D341Med (cell line): ENCODE measurements around the gene NEB.

Experiments
- DNase-seq: peaks from one replicate; pipeline ENCODE4 v3.0.0; 2012; ENCODE audit warnings: low spot score

The NEB gene

DNA sequence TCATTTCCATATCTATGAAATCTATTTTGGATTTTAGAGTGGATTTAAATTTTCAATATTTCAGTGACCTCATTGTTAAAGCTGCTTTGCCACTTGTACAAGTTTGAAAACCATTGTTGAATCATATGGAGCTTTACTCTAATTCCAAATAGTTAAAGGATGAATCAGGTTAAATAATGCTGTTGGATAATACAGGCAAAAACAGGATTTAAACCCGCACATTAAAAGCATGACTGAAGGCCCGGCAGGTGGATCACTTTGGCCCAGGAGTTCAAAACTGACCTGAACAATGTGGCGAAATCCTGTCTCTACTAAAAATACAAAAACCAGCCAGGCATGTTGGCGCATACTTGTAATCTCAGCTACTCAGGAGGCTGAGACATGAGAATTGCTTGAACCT lies 256.3 kb downstream of the NEB start:
- DNase-seq, result no peak

DNA sequence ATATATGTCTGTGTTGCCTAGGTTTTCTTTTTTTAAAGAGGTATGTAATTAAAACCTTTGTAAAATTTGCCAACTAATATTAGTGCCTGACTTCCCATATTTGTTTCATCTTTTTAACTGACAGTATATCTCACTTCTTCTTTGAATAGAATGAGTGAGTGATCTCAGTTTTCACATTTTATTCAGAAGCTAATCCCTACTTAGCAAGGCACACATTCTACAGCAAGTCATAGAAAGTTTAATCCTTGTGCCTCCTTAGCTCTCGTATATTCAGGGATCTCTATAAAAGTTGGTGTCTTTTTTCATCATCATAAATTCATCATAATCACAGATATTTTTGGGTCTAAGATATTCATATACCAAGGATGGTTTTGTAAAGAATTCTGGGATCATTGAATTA lies 258.0 kb downstream of the NEB start:
- DNase-seq, result no peak

DNA sequence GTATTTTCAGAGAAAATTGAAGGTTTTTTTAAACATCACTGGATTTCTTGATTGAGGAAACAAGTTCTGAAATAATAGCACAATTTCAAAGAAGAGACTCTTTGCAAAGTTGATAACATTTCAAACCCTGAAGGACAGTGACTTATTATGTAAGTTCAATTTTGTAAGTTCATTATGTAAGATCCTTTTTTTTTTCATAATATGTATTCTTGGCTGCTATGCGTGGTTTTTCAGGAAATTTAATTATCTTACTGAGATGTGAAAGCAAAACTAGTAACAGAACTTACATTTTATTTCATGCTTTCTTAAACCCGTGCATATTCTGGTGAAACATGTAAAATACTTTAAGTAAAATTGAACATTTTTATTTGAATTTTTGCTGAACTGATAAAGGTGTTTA lies 259.2 kb downstream of the NEB start:
- DNase-seq, result no peak

DNA sequence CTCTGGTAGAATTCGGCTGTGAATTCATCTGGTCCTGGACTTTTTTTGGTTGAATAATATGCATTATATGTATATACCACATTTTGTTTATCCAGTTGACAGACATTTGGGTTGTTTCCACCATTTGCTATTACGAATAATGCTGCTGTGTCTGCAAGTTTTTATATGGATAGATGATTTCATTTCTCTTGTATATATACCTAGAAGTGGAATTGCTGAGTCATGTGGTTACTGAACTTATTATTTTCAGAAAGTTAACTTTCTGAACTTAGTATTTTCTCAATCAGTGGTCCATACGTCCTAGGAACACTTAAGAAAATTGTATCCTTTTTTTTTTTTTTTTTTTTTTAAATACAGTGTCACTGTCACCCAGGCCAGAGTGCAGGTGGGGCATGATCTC lies 261.3 kb downstream of the NEB start:
- no peak for DNase-seq

DNA sequence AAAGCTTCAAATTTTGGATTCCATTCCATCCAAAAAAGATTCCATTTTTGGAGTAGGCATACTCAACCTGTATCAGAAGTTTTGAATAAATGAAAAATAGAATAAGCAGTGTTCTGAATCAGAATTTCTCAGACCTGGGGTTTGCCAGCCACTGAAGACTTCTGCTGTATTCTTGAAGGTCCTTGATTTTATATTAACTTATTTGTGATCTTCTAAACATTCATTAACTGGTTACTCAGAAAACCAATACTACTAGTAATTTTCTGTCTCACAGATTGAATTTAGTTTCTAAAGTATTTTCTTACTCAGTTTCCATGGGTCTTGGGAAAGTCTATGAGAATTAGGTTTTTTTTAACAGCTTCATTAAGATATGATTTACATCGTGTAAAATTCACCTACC lies 263.7 kb downstream of the NEB start:
- DNase-seq, result no peak

DNA sequence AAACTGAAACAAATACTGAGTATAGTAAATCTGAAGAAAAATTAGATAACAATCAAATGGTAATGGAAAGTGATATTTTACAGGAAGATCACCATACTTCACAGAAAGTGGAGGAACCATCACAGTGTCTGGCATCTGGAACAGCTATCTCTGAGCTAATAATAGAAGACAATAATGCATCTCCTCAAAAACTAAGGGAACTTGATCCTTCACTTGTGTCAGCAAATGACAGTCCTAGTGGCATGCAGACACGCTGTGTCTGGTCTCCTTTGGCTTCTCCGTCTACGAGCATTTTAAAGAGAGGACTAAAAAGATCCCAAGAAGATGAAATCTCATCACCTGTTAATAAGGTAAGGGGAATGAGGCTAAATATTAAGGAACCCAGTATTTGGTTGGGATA lies 268.5 kb downstream of the NEB start:
- DNase-seq, result no peak

DNA sequence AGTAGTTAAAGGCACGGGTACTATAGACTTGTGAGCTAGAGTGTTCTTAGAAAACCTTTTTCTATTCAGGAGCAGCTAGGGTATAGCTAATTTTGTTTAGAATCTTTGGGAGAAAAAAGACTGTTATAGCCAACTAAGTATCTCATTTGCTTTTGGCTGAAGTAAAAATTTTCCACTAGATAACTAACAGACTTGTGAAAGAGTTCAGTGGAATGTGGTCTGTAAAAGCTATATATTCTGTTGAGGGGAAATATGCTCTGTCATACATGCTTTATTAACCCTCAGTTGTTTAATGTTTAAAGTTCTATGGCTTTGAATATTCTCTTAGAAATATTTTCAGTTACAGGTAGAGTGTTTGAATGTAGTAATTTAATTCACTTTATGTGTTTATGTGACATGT lies 274.9 kb downstream of the NEB start:
- no peak for DNase-seq

DNA sequence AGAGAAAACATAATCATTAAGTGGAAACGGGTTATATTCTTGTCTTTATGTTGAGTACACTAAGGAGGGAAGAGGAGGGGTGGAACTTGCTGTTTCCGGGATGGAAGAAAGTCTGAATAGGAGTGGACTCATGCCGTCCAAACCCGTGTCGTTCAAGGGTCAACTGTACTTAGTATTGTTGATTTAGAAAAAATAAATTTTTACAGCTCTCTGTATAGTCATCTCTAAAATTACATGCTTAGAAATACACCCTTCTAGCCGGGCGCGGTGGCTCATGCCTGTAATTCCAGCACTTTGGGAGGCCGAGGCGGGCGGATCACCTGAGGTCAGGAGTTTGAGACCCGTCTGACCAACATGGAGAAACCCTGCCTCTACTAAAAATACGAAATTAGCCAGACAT lies 295.1 kb downstream of the NEB start:
- DNase-seq, result no peak

DNA sequence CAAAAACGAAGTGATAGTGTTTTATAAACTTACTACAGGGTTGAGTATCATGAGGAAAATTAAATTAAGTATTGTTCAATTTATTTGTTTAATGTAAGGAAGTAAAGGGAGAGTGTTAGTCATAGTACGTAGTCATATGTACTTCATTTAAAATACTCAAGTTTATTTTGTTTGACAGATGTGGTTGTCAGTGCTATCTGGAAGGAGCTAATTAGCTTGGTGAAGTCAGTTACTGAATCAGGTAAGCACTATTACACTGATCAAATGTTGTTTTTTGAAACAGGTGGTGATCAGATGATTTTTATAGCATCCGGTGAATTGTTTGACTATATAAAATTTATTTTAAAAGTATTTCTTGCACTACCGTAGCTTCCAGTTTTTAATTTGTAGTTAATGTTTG lies 295.8 kb downstream of the NEB start:
- no peak for DNase-seq

DNA sequence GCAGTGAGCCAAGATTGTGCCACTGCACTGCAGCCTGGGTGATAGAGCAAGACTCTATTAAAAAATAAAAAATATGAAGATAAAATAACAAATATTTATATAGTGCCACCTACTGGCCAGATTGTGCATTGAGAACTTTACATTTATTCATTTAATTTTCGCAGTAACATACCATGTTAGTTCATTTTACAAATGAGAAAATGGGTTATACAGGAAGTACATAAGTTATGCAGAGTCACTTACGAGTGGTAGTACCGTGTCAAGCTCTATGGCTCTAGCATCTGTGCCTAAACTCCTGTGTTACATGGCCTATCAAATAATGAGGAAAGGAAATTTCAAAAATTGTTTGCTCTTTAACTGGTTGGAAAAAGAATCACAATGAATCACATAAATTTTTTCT lies 296.6 kb downstream of the NEB start:
- no peak for DNase-seq
